GF-D8 (cell line): ENCODE results near the gene TTLL8.
"Not testable (repeated sequence)": the region's sequence is repeated elsewhere in the genome, so short reads cannot be mapped to it uniquely, and the experiment has no call there.

Experiments used
- DNase-seq: peaks from one replicate; lab custom pipeline; 2025; lab: John Stamatoyannopoulos, UW

Gene TTLL8

GRCh38 chr22:49983148-49984042 is 74.7 kb downstream of the TTLL8 start:
- DNase-seq = no peak

DNA sequence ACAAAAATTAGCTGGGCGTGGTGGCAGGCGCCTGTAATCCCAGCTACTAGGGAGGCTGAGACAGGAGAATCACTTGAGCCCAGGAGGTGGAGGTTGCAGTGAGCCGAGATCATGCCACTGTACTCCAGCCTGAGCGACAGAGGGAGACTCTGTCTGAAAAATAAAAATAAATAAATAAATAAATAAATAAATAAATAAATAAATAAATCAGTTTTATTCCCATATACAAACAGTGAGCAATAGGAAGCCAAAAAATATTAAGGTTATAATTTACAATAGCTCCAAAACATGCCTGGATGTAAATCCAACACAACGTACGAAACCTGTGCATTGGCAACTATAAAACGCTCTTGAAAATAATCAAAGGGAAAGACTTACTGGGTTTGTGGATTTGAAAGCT is 76.3 kb downstream of the TTLL8 start:
- DNase-seq = not testable (repeated sequence)

DNA sequence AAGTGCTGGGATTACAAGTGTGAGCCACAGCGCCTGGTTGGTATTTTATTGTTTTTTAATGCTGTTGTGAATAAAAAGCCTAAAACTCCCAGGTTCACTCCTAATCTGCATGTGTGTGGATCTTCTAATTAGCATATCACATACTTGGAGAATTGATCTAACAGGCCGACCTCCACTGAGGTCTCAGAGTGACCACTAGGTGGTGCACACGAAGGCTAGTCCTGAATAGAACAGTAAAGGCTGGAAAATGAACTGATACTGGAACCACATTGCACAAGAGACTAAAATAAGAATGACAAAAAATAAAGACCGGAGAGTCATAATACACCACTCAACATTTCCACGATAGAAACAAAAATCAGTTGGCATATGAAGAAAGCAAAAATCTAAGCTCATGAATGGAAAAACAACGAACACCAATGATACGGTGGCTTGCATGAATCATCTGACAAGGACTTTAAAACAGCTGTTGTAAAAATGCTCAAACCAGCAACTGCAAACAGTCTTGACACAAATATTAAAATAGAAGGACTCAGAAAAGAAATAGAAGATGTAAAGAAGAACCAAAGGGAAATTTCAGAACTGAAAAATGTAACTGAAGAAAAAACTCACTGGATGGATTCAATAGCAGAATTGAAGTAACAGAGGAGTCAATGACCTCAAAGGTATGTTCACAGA is 78.4 kb downstream of the TTLL8 start:
- no peak for DNase-seq

GRCh38 chr22:49977578-49977977 is 80.5 kb downstream of the TTLL8 start:
- DNase-seq = no peak

- DNase-seq = no peak
Observed at GRCh38 chr22:49976439-49977175, 81.5 kb downstream of the TTLL8 start.

GRCh38 chr22:49975543-49976389 is 82.3 kb downstream of the TTLL8 start:
- no peak for DNase-seq

- no peak for DNase-seq
Observed at GRCh38 chr22:49973018-49973961, 84.8 kb downstream of the TTLL8 start.

DNA sequence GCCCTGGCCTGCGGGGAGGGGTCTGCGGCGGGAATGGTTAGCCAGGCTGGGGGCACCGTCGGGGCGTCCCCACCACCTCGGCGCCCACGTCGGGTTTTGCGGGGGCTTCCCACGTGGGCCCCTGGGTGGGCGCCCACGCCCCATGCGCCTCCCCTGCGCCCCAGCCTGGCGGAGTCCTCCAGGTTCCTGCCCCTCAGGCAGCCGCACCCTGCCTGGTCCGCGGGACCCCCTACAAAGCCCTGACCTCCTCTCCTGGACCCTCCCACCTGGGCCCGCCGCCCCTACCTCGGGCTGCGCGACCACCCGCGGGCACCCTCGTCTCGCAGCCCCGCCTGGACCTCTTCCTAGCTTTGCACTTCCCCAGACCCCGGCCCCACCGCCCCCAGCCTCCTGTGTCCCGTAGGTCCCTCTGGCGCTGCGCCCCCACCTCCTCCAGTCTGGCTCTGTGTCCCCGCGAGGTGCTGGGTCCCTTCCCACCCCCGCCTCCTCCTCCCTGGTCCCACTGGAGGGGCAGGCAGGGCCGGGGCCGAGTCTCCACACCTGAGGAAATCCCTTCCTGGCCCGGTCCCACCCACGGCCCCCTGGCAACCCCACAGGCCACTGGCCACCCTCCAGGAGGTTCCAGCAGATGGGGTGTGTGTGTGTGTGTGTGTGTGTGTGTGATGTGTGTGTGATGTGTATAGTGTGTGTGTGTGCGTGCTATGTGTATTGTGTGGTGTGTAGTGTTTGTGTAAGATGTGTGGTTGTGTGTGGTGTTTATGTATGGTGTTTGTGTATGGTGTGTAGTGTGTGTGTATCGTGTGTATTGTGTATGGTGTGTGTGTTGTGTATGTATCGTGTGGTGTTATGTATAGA is 85.7 kb downstream of the TTLL8 start:
- DNase-seq = no peak

- DNase-seq = peak; percentile 48
Observed at GRCh38 chr22:49971232-49972162, 86.6 kb downstream of the TTLL8 start.

DNA sequence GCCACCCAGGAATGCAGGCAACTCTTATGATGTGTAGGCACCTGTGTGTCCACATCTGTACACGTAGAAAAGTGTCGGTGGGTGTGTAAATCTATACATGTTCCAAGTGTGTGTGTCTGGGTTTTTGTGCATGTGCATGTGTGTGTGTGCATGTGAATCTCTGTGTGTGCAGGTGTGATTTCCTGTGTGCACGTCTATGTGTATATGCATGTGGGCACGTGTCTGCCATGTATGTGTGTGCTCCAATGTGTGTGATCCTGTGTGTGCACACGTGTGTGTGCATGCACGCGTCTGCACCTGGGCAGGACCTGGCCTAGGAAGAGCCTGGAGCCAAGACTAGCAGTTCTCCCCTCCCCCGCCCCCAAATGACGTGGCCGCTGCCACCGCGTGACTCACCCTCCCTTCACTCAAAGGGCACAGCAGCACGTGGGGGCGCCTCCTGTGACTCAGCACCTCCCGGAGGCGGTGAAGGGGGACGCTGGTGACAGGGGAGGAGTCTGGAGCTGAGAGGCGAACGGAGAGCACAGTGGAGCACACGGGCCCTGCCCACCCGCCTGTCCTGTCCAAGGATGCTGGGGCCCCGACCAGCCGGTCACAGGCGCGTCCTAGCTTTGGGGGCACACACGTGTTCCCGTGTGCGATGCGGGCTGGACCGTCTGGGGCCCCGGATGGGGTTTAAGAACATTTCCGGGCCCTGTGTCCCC is 87.4 kb downstream of the TTLL8 start:
- DNase-seq = peak; percentile 94

DNA sequence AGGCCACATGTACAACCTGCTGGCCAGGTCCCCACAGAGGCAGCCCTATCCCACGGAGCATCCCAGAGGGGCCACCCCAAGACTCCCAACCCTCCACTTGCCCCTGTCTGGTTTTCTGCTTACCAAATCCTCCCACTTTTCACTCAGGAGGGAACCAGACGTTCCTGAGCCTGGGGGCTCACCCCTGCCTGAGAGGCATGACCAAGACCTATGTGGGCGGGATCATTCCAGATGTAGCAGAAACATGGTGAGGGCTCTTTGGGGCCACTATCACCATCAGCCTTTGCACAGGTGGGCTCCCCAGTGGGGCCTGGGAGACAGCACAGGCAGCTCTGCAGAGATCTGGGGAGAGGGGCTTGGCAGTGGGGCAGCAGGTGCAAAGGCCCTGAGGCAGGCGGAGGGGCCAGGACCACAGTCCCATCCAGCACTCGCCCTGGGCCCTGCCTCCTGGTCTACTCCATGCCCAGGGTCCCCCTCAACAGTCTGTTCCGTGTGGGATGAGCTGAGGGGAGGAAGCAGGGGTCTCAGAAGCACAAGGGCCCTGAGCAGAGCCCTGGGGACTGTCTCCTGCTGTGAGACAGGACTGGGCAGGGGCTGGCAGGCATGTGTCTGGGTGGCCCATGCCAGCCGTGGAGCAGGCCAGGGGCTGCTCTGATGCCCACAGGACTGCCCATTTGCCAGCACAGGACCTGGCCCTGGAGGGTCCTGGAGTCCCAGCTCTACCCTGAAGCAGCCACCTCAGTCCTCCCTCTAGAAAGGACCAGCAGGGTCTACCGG is 88.2 kb downstream of the TTLL8 start:
- no peak for DNase-seq

DNA sequence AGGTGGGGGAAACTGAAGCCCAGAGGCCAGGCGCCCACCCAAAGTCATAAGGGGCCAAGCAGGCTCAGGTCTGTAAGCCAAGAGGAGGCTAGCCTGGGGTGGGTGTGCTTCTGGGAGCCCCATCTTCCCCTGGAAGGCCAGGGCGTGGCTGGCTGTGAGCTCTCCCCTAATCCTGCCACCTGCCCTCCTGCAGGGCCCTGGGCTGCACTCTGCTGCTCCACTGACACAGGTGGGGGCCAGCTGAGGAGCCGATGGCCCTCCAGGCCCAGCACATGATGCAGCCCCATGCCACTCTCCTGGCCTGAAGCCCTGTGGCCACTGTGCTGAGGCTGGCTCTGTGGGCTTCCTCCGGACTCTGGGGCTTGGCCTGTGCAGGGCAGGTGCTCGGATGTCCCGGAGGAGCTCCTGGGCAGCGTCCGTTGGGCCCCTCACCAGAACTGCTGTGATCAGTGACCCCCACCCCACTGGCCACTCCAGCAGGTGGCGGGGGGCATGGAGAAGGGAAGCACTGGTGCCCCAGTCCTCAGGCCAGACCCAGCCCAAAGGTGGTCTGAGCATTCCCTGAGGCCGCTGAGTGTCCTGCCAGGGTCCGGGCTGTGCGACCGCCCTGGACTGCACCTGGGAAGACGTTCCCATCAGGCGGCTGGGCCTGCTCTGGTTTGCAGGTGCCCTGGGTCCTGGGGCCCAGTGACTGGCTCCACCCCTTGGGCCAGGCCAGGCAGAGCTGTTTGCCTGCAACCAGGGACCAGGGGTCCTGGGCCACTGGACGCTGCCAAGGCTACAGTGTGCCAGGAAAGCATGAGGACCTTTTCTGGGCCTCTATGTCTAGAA is 89.1 kb downstream of the TTLL8 start:
- no peak for DNase-seq
